Endodermal cell (in vitro differentiated cells): Measurements from ENCODE around the gene PTPN9. TPM values are rescaled to one million over a fixed set of nuclear protein-coding genes. Genes with fewer than 3 reads are reported as not detected.

ENCODE experiments used
- DNase-seq: peaks from one replicate; pipeline ENCODE4 v3.0.0-alpha.2; 2017
- H3K27ac ChIP-seq: 2 replicates; pipeline ENCODE4 v1.5.1; 2013; ENCODE audit warnings: mild to moderate bottlenecking, low read depth, low read length, moderate library complexity
- H3K27me3 ChIP-seq: 2 replicates; pipeline ENCODE4 v1.6.1; 2013; ENCODE audit warnings: mild to moderate bottlenecking, low read length, moderate library complexity; ENCODE audit not compliant: insufficient read depth, control insufficient read depth, poor library complexity, severe bottlenecking
- H3K36me3 ChIP-seq: 2 replicates; pipeline ENCODE4 v1.7.0; 2013; ENCODE audit warnings: mild to moderate bottlenecking, low read length, moderate library complexity; ENCODE audit not compliant: control insufficient read depth, insufficient read depth
- H3K4me1 ChIP-seq: one replicate; pipeline ENCODE4 v1.7.0; 2013; ENCODE audit warnings: low read length; ENCODE audit not compliant: control insufficient read depth, insufficient read depth
- H3K4me3 ChIP-seq: 2 replicates; pipeline ENCODE4 v1.5.1; 2013; ENCODE audit warnings: mild to moderate bottlenecking, low read length, moderate library complexity
- H3K9ac ChIP-seq: 2 replicates; pipeline ENCODE4 v1.6.1; 2013; ENCODE audit warnings: mild to moderate bottlenecking, low read length, moderate library complexity; ENCODE audit not compliant: poor library complexity, severe bottlenecking; ENCODE audit errors: extremely low read depth
- H3K9me3 ChIP-seq: 2 replicates; pipeline ENCODE4 v1.6.1; 2013; ENCODE audit warnings: mild to moderate bottlenecking, low read length, moderate library complexity; ENCODE audit not compliant: control insufficient read depth
- H3K27ac Mint-ChIP-seq: 2 replicates; pipeline ENCODE4 v1.8.0; 2020; ENCODE audit warnings: mixed read lengths
- H3K27me3 Mint-ChIP-seq: 2 replicates; pipeline ENCODE4 v1.8.0; 2021; ENCODE audit warnings: mild to moderate bottlenecking, mixed read lengths; ENCODE audit not compliant: insufficient read depth
- H3K36me3 Mint-ChIP-seq: 2 replicates; pipeline ENCODE4 v1.8.0; 2020; ENCODE audit warnings: low read depth, mixed read lengths
- H3K4me1 Mint-ChIP-seq: 2 replicates; pipeline ENCODE4 v1.8.0; 2020; ENCODE audit warnings: mixed read lengths
- H3K4me3 Mint-ChIP-seq: 2 replicates; pipeline ENCODE4 v1.8.0; 2020; ENCODE audit warnings: mild to moderate bottlenecking, moderate library complexity, mixed read lengths
- H3K9me3 Mint-ChIP-seq: 2 replicates; pipeline ENCODE4 v1.8.0; 2020; ENCODE audit warnings: mild to moderate bottlenecking, mixed read lengths
- WGBS, 2 experiments: methylation state at CpG; one replicate each; pipeline versions ENCODE4 v1.1.5 to v1.1.7; 2013; ENCODE audit warnings: missing lambda C conversion rate in 2 of 2, mixed read lengths in 1 of 2; ENCODE audit not compliant: insufficient coverage in 1 of 2, insufficient read length in 1 of 2; 5-methylcytosine and 5-hydroxymethylcytosine counted together
- total RNA-seq, 2 donors: library from RNA; stranded (reverse); fragmentation: NEBNext Ultra II Directional in 1 of 2; extraction: Animal tissue kit (Norgen Biotek cat#: 25700) in 1 of 2; gene quantifications; 2 replicates in 1 of 2; 3 replicates in 1 of 2; pipeline ENCODE4 v1.2.1, GENCODE V29; 2021
- TF ChIP-seq, protein P1 (sequence below): fragments of 200-600 bp; sonication (generic); conservative IDR thresholded peaks from 2 replicates; pipeline ENCODE4 v1.5.0; 2021; ENCODE audit warnings: antibody characterized with exemption, mild to moderate bottlenecking

The PTPN9 gene
- total RNA-seq, 2 donors from 2014 or later: 49.1 to 53.5 TPM

DNA sequence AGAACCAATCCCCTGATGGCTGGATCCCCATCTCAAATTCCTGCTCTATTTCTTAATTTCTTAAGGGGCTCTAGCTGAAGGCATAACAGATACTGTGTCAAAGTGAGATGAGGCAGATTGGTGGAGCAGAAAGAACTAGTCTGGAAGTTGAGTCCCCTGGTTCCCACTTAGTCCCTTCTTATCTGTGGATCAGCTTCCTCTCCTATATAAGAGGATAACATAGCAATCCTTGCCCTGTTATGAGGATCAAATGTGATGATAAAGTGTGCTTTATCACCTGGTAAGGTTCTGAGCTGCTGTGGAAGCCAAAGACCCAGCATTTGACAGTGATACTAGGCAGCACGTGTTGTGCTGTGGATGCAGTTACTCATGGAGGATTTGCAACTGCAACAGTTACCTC is 119.5 kb downstream of the PTPN9 start:
- H3K9me3 Mint-ChIP-seq: no peaks in the 10 kb centered on the region
- H3K4me3 Mint-ChIP-seq: no peak overlapping the region
- no peak overlapping the region for H3K27ac Mint-ChIP-seq
- H3K4me3 ChIP-seq: no peak overlapping the region
- peaks cover 13% of the 10 kb centered on the region for H3K36me3 ChIP-seq
- DNase-seq: no peak
- no peaks in the 10 kb centered on the region for H3K27me3 Mint-ChIP-seq
- H3K9me3 ChIP-seq: no peaks in the 10 kb centered on the region
- peaks cover 8% of the 10 kb centered on the region for H3K36me3 Mint-ChIP-seq
- WGBS, 2 experiments: 89 to 90% methylated on average over 1 of the region's 1 CpG
- no peak overlapping the region for H3K27ac ChIP-seq
- peaks cover 26% of the 10 kb centered on the region for H3K4me1 Mint-ChIP-seq
- no peak overlapping the region for H3K9ac ChIP-seq
- TF ChIP-seq, protein P1, sequence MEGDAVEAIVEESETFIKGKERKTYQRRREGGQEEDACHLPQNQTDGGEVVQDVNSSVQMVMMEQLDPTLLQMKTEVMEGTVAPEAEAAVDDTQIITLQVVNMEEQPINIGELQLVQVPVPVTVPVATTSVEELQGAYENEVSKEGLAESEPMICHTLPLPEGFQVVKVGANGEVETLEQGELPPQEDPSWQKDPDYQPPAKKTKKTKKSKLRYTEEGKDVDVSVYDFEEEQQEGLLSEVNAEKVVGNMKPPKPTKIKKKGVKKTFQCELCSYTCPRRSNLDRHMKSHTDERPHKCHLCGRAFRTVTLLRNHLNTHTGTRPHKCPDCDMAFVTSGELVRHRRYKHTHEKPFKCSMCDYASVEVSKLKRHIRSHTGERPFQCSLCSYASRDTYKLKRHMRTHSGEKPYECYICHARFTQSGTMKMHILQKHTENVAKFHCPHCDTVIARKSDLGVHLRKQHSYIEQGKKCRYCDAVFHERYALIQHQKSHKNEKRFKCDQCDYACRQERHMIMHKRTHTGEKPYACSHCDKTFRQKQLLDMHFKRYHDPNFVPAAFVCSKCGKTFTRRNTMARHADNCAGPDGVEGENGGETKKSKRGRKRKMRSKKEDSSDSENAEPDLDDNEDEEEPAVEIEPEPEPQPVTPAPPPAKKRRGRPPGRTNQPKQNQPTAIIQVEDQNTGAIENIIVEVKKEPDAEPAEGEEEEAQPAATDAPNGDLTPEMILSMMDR: no peak
- H3K4me1 ChIP-seq: peaks cover 5% of the 10 kb centered on the region
- H3K27me3 ChIP-seq: no peaks in the 10 kb centered on the region

DNA sequence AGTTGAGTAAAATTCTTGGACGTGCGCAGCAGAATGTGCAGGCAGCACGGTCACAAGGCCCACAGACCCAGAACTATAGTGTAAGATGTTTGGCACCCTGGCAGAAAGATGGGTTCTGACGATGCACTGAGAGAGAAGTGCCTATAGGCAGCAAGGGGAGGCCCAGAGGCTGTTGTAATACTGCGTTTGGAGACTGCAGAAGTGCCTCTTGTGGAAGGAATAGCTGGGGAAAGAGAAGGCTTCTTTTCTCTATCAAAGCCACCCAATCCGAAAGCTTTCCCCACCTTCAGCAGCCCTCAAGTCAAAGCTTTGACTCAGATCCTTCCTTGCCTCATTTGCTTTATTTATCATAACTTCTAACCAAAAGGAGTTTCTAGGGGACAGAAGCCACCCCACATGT is 122.4 kb downstream of the PTPN9 start:
- H3K9ac ChIP-seq: no peak overlapping the region

DNA sequence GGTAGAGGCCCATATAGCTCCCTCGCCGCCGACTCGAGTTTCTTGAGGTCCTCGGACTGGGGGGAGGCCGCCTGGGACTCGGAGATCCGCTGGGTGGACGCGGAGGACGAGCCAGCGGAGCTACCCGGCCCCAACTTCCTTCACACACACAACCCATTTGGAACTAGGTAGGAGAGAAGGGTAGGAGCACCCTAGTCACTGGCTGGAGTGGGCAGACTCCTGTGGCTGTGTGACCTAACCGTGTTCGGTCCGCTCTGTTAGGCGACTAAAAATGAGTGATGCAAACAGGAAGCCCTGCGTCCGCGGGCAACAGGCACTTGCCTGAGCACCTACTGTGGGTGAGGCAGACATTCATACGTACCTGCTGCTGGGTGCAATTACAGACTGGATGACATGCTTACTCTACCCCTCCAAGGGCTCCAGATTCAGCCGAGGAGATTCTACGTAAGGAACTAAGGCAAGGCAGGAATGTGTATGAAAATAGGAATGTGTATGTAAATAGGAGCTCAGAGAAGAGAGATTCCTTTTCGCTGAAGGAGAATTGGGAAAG is 123.1 kb downstream of the PTPN9 start:
- H3K4me3 ChIP-seq: peak overlapping the region; percentile 96
- peaks cover 2% of the 10 kb centered on the region for H3K36me3 Mint-ChIP-seq
- TF ChIP-seq, protein P1: no peak
- H3K27me3 Mint-ChIP-seq: no peaks in the 10 kb centered on the region
- peak overlapping the region; percentile 94 for H3K4me3 Mint-ChIP-seq
- no peaks in the 10 kb centered on the region for H3K9me3 ChIP-seq
- peak; percentile 86 for DNase-seq
- peak overlapping the region; percentile 91 for H3K9ac ChIP-seq
- H3K27me3 ChIP-seq: no peaks in the 10 kb centered on the region
- peaks cover 14% of the 10 kb centered on the region for H3K4me1 Mint-ChIP-seq
- 6 to 21% methylated on average over 3 to 22 of the region's 24 CpGs for WGBS, 2 experiments
- H3K27ac Mint-ChIP-seq: peak overlapping the region; percentile 91
- H3K36me3 ChIP-seq: no peaks in the 10 kb centered on the region
- no peaks in the 10 kb centered on the region for H3K9me3 Mint-ChIP-seq
- H3K4me1 ChIP-seq: peaks cover 5% of the 10 kb centered on the region
- no peak overlapping the region for H3K27ac ChIP-seq

More for the DNA sequence above, 122.4 kb downstream of the PTPN9 start:
- no peaks in the 10 kb centered on the region for H3K27me3 Mint-ChIP-seq
- Histone ChIP-seq H3K36me3 (no peaks in the 10 kb centered on the region), H3K4me3 (peak overlapping the region; percentile 96), H3K27me3 (no peaks in the 10 kb centered on the region), H3K4me1 (peaks cover 5% of the 10 kb centered on the region), H3K9me3 (no peaks in the 10 kb centered on the region), H3K27ac (no peak overlapping the region)
- peaks cover 2% of the 10 kb centered on the region for H3K36me3 Mint-ChIP-seq
- H3K4me3 Mint-ChIP-seq: peak overlapping the region; percentile 94
- DNase-seq: peak; percentile 58
- TF ChIP-seq, protein P1: no peak
- H3K4me1 Mint-ChIP-seq: peaks cover 17% of the 10 kb centered on the region
- 62 to 72% methylated on average over 4 to 6 of the region's 6 CpGs for WGBS, 2 experiments
- H3K9me3 Mint-ChIP-seq: no peaks in the 10 kb centered on the region
- peak overlapping the region; percentile 91 for H3K27ac Mint-ChIP-seq
